Raji (cell line): ENCODE data around the gene ST7.

ENCODE experiments used
- POLR2A ChIP-seq: IDR thresholded peaks from 2 replicates; pipeline ENCODE4 v1.6.1; 2011; ENCODE audit warnings: low read depth, low read length, control low read depth; ENCODE audit not compliant: insufficient read depth

Gene ST7

GRCh38 chr7:117262546-117262945 is 309.2 kb downstream of the ST7 start:
- TF ChIP-seq POLR2A, result no peak

GRCh38 chr7:117264716-117265115 is 311.4 kb downstream of the ST7 start:
- no peak for TF ChIP-seq POLR2A

- TF ChIP-seq POLR2A, result no peak
Measured at GRCh38 chr7:117269417-117269816, 316.1 kb downstream of the ST7 start.

- no peak for TF ChIP-seq POLR2A
Measured at GRCh38 chr7:117269886-117270285, 316.6 kb downstream of the ST7 start.

- TF ChIP-seq POLR2A, result no peak
Measured at GRCh38 chr7:117270371-117270770, 317.1 kb downstream of the ST7 start.

DNA sequence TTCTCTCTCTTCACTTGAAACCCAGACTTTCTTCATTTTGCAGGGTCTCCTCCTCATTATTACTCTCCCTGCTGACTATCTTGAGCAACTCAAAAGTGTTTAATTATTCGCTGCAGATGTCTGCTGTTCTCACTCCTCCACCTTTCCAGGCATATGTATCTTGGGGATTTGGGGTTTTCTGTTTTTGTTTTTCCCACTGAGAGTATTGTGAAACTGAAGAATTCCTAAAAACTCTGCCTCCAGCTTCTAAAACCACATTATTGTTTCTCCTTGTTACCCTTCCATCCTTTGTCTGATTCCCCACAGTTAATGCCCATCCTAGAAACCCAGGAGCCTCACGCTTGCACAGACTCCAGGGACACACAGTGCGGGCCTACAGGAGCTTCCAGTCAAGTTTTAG is 318.3 kb downstream of the ST7 start:
- no peak for TF ChIP-seq POLR2A

- TF ChIP-seq POLR2A, result no peak
Measured at GRCh38 chr7:117272017-117272759, 318.9 kb downstream of the ST7 start.

- TF ChIP-seq POLR2A, result no peak
Measured at GRCh38 chr7:117273325-117273724, 320.0 kb downstream of the ST7 start.

DNA sequence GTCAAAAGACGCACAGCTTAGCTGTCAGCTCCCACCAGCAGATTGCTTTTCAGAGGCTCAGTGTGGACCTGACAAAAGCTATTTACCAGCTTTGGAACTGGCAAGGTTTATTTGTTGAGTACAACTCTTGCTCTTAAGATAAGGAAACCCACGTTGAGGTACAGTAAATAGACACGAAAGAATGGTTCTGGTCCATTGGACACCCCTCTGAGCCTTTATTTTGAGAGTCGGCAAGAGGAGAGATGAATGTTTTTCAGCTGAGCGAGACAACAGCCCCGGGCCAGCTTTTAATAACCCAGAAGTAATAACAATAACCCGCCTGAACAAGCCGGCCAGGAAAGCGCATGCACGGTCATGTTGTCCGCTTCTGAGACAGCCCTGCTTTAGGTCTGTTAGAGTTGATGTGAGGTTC is 320.5 kb downstream of the ST7 start:
- no peak for TF ChIP-seq POLR2A

GRCh38 chr7:117274951-117275350 is 321.6 kb downstream of the ST7 start:
- TF ChIP-seq POLR2A, result no peak

- TF ChIP-seq POLR2A, result no peak
Measured at GRCh38 chr7:117277576-117277975, 324.3 kb downstream of the ST7 start.

DNA sequence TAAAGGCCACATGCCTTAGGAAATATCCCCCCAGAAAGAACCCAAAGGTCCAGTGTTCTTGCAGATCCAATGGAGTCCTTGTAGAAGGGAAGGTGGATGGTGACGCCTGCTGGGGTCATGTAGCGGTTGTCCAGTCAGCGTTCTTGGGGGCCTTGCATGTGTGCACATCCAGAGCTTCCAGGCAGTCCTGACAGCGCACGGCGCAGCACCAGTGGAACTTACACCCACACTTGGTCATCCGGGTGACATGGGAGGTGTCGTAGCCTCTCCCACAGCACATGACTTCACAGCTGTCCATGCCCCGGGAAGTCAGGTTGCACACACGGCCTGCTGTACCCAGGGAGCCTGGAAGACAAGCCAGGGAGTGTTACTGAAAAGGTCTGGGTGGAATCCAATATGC is 324.7 kb downstream of the ST7 start:
- no peak for TF ChIP-seq POLR2A

DNA sequence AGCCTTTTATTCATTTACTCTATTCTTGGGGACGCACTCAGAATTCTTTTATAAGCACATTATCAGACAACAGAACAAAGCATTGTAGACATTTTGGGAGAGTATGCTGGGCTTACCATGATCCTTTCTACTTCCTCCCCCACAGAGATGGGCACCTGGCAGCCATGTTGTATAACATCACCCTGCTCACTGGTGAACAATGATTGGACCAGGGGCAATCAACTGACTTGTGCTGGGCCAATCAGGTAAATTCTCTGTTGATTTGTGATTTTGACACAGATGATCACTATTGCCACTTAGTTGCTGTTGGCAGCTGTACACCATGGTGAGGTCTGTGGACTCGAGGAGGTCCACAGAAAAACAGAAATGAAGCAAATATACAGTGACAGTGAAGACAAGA is 325.9 kb downstream of the ST7 start:
- no peak for TF ChIP-seq POLR2A
